ENCODE results near the gene MOSPD2. TPM values are rescaled to one million over a fixed set of nuclear protein-coding genes. Genes with fewer than 3 reads are reported as not detected.

MOSPD2 gene
- total RNA-seq, 3 donors from 2014 or later, result 19.7 to 27.8 (median 20.9) TPM

GRCh38 chrX:14919407-14919806 lies 46.2 kb downstream of the MOSPD2 start:
- Histone ChIP-seq H3K27ac (no peak overlapping the region), H3K9me3 (no peaks in the 10 kb centered on the region), H3K4me3 (no peak overlapping the region), H3K27me3 (no peaks in the 10 kb centered on the region), H3K4me1 (no peaks in the 10 kb centered on the region), H3K36me3 (no peaks in the 10 kb centered on the region)
- no peak for DNase-seq (ENCODE audit: low spot score in 2 of 2)
- intact Hi-C loops (cut with DNase I; ENCODE audit: low total_unique reads), result no loop called here
- no peak for TF ChIP-seq POLR2AphosphoS5 (IDR thresholded peaks at IDR 0.05)
- no peak for TF ChIP-seq CTCF (IDR thresholded peaks at IDR 0.05)
- no peak for TF ChIP-seq POLR2A (IDR thresholded peaks at IDR 0.05)

GRCh38 chrX:14920196-14920595 lies 47.0 kb downstream of the MOSPD2 start:
- no peaks in the 10 kb centered on the region for H3K36me3 ChIP-seq
- no peaks in the 10 kb centered on the region for H3K27me3 ChIP-seq
- no peak for DNase-seq (ENCODE audit: low spot score in 2 of 2)
- no peak for TF ChIP-seq POLR2AphosphoS5 (IDR thresholded peaks at IDR 0.05)
- no peak for TF ChIP-seq POLR2A (IDR thresholded peaks at IDR 0.05)
- no peak for TF ChIP-seq CTCF (IDR thresholded peaks at IDR 0.05)
- no peaks in the 10 kb centered on the region for H3K4me1 ChIP-seq
- H3K27ac ChIP-seq, result no peak overlapping the region
- H3K4me3 ChIP-seq, result no peak overlapping the region
- intact Hi-C loops (cut with DNase I; ENCODE audit: low total_unique reads), result no loop called here
- no peaks in the 10 kb centered on the region for H3K9me3 ChIP-seq

GRCh38 chrX:14922437-14922836 lies 49.2 kb downstream of the MOSPD2 start:
- H3K36me3 ChIP-seq, result no peaks in the 10 kb centered on the region
- no peak for TF ChIP-seq CTCF (IDR thresholded peaks at IDR 0.05)
- no peak for TF ChIP-seq POLR2A (IDR thresholded peaks at IDR 0.05)
- TF ChIP-seq POLR2AphosphoS5 (IDR thresholded peaks at IDR 0.05), result no peak
- no peak overlapping the region for H3K27ac ChIP-seq
- no peak for DNase-seq (ENCODE audit: low spot score in 2 of 2)
- H3K27me3 ChIP-seq, result peaks cover 0 to 7% of the 10 kb centered on the region in 2 donors
- no peak overlapping the region for H3K4me3 ChIP-seq
- H3K9me3 ChIP-seq, result no peaks in the 10 kb centered on the region
- no peaks in the 10 kb centered on the region for H3K4me1 ChIP-seq
- intact Hi-C loops (cut with DNase I; ENCODE audit: low total_unique reads), result no loop called here

GRCh38 chrX:14923761-14924160 lies 50.5 kb downstream of the MOSPD2 start:
- no peaks in the 10 kb centered on the region for H3K4me1 ChIP-seq
- TF ChIP-seq CTCF (IDR thresholded peaks at IDR 0.05) (no peak), POLR2A (IDR thresholded peaks at IDR 0.05) (no peak), POLR2AphosphoS5 (IDR thresholded peaks at IDR 0.05) (no peak)
- H3K36me3 ChIP-seq, result no peaks in the 10 kb centered on the region
- H3K27ac ChIP-seq, result no peak overlapping the region
- H3K9me3 ChIP-seq, result no peaks in the 10 kb centered on the region
- DNase-seq (ENCODE audit: low spot score in 2 of 2), result no peak
- no peak overlapping the region for H3K4me3 ChIP-seq
- intact Hi-C loops (cut with DNase I; ENCODE audit: low total_unique reads), result no loop called here
- peaks cover 0 to 7% of the 10 kb centered on the region in 2 donors for H3K27me3 ChIP-seq

GRCh38 chrX:14926471-14926870 lies 53.2 kb downstream of the MOSPD2 start:
- TF ChIP-seq CTCF (IDR thresholded peaks at IDR 0.05), result no peak
- TF ChIP-seq POLR2A (IDR thresholded peaks at IDR 0.05), result no peak
- TF ChIP-seq POLR2AphosphoS5 (IDR thresholded peaks at IDR 0.05), result no peak
- Histone ChIP-seq H3K27ac (no peak overlapping the region), H3K27me3 (peaks cover 0 to 11% of the 10 kb centered on the region in 2 donors), H3K9me3 (no peaks in the 10 kb centered on the region), H3K36me3 (no peaks in the 10 kb centered on the region), H3K4me3 (no peak overlapping the region), H3K4me1 (no peaks in the 10 kb centered on the region)
- intact Hi-C loops (cut with DNase I; ENCODE audit: low total_unique reads), result no loop called here
- DNase-seq (ENCODE audit: low spot score in 2 of 2), result no peak

All from breast epithelium (tissue), 4 donors.